GM18517 (cell line): Measurements from ENCODE around the gene PSMD2.

Experiments
- ATAC-seq: cut with Tn5 transposase; IDR thresholded peaks from one replicate; pipeline ENCODE4 v1.9.1; 2021; ENCODE audit warnings: mild to moderate bottlenecking, moderate library complexity; ENCODE audit not compliant: unreplicated experiment

Gene PSMD2

DNA sequence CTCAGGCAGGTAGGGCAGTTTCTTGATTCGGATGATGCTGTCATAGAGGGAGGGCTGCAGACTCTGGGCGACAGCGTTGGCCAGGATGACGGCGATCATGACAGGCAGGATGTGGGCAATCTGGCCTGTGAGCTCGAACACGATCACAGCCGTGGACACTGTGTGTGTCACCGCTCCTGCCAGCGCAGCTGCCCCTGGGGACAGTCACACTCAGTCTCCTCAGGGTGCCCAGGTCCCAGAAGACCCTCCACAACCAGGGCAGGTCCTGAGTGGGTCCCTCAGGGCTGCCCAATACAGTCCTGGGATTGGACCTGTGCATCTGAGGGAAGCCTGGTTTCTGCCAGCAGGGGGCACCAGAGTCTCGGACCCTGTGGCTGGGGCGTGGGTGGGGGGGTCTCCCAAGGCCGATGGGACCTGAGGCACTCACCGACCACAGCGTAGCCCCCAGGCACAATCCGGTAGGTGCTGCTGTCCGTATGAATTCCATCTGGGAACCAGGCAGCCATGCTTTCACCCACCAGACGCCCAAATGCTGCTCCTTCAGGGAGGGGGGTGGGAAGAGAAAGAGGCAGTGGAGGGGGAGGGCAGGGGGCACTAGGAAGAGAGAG lies 55.2 kb downstream of the PSMD2 start:
- ATAC-seq = no peak

DNA sequence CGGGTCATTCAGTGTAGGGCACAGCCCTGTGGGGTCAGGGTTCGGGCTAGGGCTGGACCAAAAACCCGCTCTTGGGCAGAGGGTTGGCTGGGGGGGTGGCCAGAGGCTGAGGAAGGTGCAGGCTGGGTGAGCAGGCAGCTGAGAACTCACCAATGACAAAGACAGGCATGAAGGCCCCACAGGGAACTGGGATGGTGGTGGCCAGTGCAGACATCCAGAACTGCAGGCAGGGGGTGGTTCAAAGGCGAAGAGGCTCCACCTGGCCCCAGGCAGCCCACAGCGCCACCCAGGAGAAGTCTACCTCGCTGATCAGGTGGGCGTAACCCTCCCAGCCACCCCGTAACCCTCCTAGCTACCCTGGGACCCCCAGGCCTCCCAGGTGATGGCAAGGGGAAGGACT lies 55.7 kb downstream of the PSMD2 start:
- ATAC-seq = no peak

DNA sequence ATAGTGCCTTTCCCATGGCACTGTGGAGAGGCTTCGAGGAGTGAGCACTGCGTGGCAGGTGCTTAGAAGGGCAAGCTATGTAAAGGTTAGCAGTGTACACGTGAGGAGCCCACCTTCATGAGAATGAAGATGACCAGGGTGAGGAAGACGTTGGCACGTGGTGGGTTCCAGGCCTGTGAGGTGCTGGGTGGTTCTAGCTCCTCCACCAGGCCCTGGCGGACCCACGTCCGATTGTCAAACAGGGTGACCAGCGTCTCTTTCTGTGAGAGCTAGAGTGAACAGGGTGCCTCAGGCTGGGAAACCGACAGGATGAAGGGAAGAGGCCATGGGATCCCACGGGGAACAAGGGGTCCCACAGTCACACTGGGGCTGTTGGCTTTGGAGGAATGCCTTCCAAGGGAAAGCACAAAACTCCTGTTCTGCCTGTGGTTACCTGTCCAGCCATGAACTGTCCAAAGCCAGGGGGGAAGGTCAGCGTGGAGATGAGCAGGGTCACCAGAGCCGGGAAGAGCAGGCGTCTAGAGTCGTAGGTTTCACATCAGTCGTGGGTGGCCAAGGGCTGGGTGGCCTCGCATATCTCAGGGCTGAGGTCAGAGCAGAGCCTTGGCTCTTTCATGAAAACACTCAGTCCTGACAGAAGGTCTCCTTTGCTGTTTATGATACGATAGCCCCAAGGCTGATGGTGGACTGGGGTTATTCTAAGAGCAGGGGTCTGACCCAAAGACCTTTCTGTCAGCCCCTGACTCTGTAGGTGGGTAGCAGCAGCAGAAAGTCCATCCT lies 56.4 kb downstream of the PSMD2 start:
- ATAC-seq = no peak

DNA sequence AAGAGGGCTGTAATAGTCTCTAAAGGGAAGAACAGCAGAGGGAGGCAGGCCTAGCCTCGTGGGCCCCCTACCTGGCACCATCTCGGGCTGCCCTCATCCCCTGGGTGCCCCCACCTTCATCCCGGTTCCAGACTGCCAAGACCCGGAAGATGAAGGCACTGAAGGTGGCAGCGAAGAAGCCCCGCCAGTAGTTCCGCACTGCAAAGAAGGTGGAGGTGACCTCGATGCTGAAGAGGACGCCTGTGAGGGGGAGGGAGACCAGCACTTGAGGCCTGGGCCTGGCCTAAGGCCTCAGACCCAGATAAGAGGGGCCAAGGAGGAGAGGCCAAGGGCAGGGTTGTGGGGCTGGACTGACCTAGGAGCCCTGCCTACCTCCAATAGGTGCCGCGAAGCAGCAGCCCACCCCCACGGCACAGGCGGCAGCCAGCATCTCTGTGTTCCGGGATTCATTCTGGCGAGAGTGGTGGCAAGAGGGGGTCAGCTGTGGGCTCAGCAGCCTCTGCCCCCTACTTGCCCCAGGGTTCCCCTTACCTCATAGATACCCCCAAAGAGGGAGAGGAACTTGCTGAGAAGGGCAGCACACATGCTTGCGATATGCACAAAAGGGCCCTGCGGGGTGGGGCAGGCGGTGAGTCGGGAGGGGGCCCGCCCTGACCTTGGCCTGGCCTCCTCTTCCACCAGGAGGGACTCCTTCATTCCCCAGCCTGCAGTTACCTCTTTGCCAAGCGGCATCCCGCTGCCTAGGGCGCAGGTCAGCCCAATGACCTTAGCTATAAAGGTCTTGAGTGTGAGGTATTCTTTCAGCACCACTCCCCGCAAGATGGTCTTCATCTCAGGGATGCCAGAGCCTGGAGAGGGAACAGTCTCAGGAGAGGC lies 58.4 kb downstream of the PSMD2 start:
- no peak for ATAC-seq

DNA sequence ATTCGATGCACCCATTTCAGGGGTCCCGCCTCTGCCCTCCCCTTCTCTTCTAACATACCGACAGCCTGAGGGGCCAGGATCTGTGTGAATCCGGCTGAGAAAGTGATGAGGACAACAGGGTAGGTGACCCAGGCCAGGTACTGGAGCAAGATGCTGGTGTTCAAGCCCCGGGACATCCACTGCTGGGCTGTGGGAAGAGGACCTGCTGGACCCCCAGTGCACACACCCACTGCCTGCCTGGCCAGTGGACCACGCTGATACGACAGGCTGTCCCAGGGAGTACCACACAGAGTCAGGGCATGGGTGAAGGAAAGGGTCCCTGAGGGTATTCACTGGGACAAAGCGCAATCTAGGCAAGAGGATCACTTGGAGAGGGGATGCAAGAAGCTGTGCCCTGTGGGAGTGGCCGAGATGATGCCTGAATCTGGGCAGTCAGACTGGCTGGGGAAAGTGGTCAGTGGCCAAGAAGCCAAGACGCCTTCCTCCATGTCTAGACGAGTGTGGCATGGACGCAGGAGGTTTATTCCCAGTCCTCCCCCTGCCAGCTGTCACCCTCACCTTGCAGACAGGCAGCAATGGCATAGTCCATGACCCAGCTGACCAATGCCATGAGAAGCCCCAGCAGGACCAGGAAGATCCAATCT lies 59.2 kb downstream of the PSMD2 start:
- no peak for ATAC-seq
